Measurements from ENCODE around the gene RELT.

DNA sequence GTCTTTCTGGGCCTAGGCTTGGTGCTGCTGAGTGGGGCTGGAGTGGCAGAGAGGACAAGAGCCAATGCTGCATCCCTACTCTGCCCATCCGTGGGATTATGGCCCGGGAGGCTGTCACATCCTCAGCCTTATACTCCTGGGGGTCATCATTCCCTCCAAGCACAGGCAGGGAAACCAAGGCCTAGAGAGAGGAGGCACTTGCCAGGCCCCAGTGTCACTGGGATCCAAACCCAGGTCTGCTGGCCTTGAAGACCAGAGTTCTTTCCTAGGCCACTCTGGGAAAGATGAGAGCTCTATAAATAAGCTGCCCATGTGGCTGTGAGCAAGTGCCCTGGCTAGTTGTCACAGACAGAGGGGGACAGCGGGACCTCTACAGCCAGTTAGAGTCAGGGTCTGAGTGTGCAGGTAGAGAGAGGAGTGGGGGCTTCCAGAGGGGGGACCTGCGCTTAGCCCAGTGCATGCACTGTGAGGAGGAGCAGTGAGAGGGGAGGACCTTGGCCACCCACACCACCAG, 4.8 kb downstream of the RELT start:
- TF ChIP-seq, protein P1, sequence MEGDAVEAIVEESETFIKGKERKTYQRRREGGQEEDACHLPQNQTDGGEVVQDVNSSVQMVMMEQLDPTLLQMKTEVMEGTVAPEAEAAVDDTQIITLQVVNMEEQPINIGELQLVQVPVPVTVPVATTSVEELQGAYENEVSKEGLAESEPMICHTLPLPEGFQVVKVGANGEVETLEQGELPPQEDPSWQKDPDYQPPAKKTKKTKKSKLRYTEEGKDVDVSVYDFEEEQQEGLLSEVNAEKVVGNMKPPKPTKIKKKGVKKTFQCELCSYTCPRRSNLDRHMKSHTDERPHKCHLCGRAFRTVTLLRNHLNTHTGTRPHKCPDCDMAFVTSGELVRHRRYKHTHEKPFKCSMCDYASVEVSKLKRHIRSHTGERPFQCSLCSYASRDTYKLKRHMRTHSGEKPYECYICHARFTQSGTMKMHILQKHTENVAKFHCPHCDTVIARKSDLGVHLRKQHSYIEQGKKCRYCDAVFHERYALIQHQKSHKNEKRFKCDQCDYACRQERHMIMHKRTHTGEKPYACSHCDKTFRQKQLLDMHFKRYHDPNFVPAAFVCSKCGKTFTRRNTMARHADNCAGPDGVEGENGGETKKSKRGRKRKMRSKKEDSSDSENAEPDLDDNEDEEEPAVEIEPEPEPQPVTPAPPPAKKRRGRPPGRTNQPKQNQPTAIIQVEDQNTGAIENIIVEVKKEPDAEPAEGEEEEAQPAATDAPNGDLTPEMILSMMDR (IDR thresholded peaks at IDR 0.05; ENCODE audit: insufficient read depth, low read depth, low read length) = no peak
- TF ChIP-seq EZH2 (IDR thresholded peaks at IDR 0.05; ENCODE audit: insufficient read depth, low read length) = no peak

Data from astrocyte (in vitro differentiated cells and primary cell).